HT1080 (cell line): ENCODE results near the gene PDZD4. TPM values are rescaled to one million over a fixed set of nuclear protein-coding genes. Genes with fewer than 3 reads are reported as not detected.

Experiments
- DNase-seq: peaks from one replicate; pipeline ENCODE4 v3.0.0-alpha.2; 2015; ENCODE audit warnings: low read depth
- total RNA-seq: library from RNA; depleted of rRNA; stranded (reverse); fragments of >200 nt; shearing (Covaris generic); gene quantifications from 2 replicates; pipeline ENCODE4 v1.2.3, GENCODE V29; 2014; rRNA removed

Gene PDZD4
- total RNA-seq, 1 experiment from 2014 or later = 0.16 TPM

DNA sequence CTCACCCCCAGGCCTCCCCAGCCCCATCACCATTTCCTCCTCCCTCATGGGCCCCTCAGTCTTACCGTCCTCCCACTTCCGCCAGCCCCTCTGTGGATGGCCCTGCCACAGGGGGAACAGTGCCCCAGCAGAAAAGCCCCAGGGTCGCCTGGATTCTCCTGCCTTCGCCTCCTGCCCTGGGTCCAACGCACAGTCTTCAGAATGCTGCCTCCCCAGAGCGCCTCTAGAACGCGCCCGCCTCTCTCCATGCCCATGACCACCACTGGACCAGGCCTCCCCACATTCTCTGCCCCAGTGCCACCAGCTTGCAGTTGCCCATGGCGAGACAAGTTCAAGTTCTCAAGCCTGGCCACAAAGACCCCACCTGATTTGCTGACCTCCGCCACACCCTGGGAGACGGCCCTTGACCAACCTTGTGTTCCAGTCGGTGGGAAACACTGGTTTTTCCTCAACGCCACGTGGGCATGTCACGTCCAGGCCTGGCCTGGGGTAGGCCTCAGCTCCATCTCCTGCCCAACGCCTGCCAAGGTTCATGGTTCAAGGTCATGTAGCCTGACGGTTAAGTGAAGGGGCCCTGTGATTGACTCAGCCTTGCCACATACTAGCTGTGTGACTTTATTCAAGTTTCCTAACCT is 66.9 kb downstream of the PDZD4 start:
- no peak for DNase-seq

DNA sequence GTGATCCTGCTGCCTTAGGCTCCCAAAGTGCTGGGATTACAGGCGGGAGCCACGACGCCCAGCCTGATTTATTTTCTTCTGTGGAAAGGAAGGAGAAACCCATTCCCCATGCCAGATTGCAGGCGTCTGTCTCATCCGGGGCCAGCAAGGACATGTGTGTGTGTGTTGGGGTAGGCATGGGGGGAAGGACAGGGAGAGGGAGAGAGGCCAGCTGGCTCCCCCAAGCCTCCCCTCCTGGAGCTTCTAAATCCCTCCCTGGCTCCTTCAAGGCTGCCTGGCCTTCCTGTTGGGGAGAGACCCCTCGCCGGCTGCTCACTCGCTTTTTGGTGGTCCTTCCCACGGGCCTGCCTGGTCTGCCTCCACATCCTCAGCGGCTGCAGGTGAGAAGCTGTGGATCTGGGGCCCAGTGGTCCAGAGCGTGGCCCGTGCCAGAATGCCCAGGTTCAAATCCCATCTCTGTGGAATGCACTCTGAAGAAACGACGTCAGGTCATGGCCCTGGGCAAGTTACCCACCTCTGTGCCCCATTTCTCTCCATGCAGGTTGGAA is 67.6 kb downstream of the PDZD4 start:
- no peak for DNase-seq

DNA sequence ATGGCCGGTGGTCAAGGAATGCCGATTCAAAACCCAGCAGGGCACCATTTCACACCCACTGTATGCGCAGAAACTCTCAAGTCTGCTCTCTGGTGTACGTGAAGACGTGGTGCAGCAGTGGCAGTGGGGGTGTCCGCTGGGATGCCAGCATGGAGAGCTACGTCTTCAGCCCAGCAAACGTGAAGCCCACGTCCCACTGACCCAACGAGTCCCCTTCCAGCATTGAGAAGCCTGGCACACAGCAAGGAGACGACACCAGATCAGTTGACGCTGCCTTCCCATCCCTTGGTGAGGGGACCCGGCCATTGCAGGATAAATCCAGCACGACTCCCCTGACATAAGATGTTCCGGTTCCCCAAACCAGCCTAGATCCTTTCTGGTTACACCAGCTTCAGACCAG is 68.5 kb downstream of the PDZD4 start:
- no peak for DNase-seq

DNA sequence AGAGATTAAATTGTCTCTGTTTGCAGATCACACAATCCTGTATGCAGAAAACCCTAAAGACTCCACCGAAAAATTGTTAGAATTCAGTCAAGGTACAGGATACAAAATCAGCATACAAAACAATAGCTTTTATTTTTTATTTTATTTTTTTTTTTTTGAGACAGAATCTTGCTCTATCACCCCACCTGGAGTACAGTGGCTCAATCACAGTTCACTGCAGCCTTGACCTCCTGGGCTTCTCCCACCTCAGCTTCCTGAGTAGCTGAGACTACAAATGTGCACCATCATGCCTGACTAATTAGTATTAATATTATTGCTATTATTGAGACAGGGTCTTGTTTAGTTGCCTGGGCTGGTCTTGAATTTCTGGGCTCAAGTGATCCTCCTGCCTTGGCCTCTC is 75.2 kb downstream of the PDZD4 start:
- no peak for DNase-seq

Other genes starting within 250 kb of the PDZD4 start
- 74.4 and 82.3 TPM in 2 replicates for gene CCNQ, start 231.4 kb downstream of the PDZD4 start, total RNA-seq
- gene DUSP9, start 183.3 kb downstream of the PDZD4 start, total RNA-seq = not detected in 2 replicates
- gene PNCK, start 156.7 kb downstream of the PDZD4 start, total RNA-seq = not detected in 2 replicates
- gene SLC6A8, start 142.6 kb downstream of the PDZD4 start, total RNA-seq = 33.2 and 61.3 TPM in 2 replicates
- 197 and 234 TPM in 2 replicates for gene BCAP31, start 106.2 kb downstream of the PDZD4 start, total RNA-seq
- 1.5 and 1.9 TPM in 2 replicates for gene ABCD1, start 105.7 kb downstream of the PDZD4 start, total RNA-seq
- gene PLXNB3, start 66.3 kb downstream of the PDZD4 start, total RNA-seq = 2.3 and 4.5 TPM in 2 replicates
- gene SRPK3, start 49.5 kb downstream of the PDZD4 start, total RNA-seq = 0.03 TPM in 1 of 2 replicates, not detected in the other
- gene IDH3G, start 36.2 kb downstream of the PDZD4 start, total RNA-seq = 57.1 and 65.2 TPM in 2 replicates
- gene SSR4, start 35.9 kb downstream of the PDZD4 start, total RNA-seq = 76.9 and 89.2 TPM in 2 replicates
- gene L1CAM, start 55.6 kb upstream of the PDZD4 start, total RNA-seq = 2.0 and 3.0 TPM in 2 replicates
- gene AVPR2, start 74.1 kb upstream of the PDZD4 start, total RNA-seq = not detected in 2 replicates
- gene ARHGAP4, start 95.7 kb upstream of the PDZD4 start, total RNA-seq = 2.7 and 3.3 TPM in 2 replicates
- 182 and 213 TPM in 2 replicates for gene NAA10, start 104.5 kb upstream of the PDZD4 start, total RNA-seq
- gene RENBP, start 114.1 kb upstream of the PDZD4 start, total RNA-seq = 1.0 TPM in 1 of 2 replicates, not detected in the other
- 38.9 and 60.0 TPM in 2 replicates for gene HCFC1, start 141.3 kb upstream of the PDZD4 start, total RNA-seq
- 4.8 and 11.6 TPM in 2 replicates for gene TMEM187, start 142.2 kb upstream of the PDZD4 start, total RNA-seq
- 200 and 232 TPM in 2 replicates for gene IRAK1, start 189.4 kb upstream of the PDZD4 start, total RNA-seq